ENCODE data around the gene CDH23. TPM values are rescaled to one million over a fixed set of nuclear protein-coding genes. Genes with fewer than 3 reads are reported as not detected.

CDH23 gene
- total and polyA plus RNA-seq, 9 of the 15 experiments (the other 6 are each of a cell fraction or from before 2014, with no cell fraction given): 0.18 to 1.2 (median 0.47) TPM

GRCh38 chr10:71635251-71635866 lies 238.6 kb downstream of the CDH23 start (continued):
- TF ChIP-seq ZNF318 (IDR thresholded peaks at IDR 0.05; ENCODE audit: borderline replicate concordance in 1 of 2, low read depth in 1 of 2): no peak
- no peak for TF ChIP-seq E2F3 (CRISPR knock-in tag; IDR thresholded peaks at IDR 0.05)
- TF ChIP-seq ZNF24 (IDR thresholded peaks at IDR 0.05): no peak
- TF ChIP-seq, protein P1, sequence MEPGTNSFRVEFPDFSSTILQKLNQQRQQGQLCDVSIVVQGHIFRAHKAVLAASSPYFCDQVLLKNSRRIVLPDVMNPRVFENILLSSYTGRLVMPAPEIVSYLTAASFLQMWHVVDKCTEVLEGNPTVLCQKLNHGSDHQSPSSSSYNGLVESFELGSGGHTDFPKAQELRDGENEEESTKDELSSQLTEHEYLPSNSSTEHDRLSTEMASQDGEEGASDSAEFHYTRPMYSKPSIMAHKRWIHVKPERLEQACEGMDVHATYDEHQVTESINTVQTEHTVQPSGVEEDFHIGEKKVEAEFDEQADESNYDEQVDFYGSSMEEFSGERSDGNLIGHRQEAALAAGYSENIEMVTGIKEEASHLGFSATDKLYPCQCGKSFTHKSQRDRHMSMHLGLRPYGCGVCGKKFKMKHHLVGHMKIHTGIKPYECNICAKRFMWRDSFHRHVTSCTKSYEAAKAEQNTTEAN (CRISPR knock-in tag; IDR thresholded peaks at IDR 0.05): no peak
- TF ChIP-seq ZNF274 (IDR thresholded peaks at IDR 0.05; ENCODE audit: borderline replicate concordance, low read depth, low read length): no peak
- no peak for TF ChIP-seq SRF (CRISPR knock-in tag; IDR thresholded peaks at IDR 0.05)
- no peak for TF ChIP-seq HEY1 (CRISPR knock-in tag; IDR thresholded peaks at IDR 0.05; ENCODE audit: borderline replicate concordance)
- TF ChIP-seq SMARCB1 (IDR thresholded peaks at IDR 0.05; ENCODE audit: insufficient read length, low read depth): no peak
- TF ChIP-seq ETV6 (IDR thresholded peaks at IDR 0.05; ENCODE audit: borderline replicate concordance in 1 of 2, low read depth in 2 of 2, low read length in 1 of 2): peak in 1 of 2 experiments; percentile 60; a peak in 1 of 4 replicates
- TF ChIP-seq ETV6 (CRISPR knock-in tag; IDR thresholded peaks at IDR 0.05; ENCODE audit: borderline replicate concordance): no peak
